GM20000 (cell line): Measurements from ENCODE around the gene SNX27.

Experiments used
- DNase-seq: peaks from one replicate; pipeline ENCODE4 v3.0.0; 2012; ENCODE audit warnings: low spot score
- CTCF ChIP-seq: IDR thresholded peaks from 2 replicates; pipeline ENCODE4 v1.5.1; 2012; ENCODE audit warnings: mild to moderate bottlenecking, control low read depth; ENCODE audit errors: extremely low read depth, missing control alignments

The SNX27 gene

GRCh38 chr1:151624783-151625182 is 12.9 kb downstream of the SNX27 start:
- no peak for TF ChIP-seq CTCF
- DNase-seq: no peak

- no peak for TF ChIP-seq CTCF
- no peak for DNase-seq
Observed at GRCh38 chr1:151626740-151627334, 15.0 kb downstream of the SNX27 start.

- no peak for TF ChIP-seq CTCF
Observed at GRCh38 chr1:151629278-151629677, 17.4 kb downstream of the SNX27 start.

GRCh38 chr1:151635479-151636072 is 23.7 kb downstream of the SNX27 start:
- peak; percentile 32 for DNase-seq
- no peak for TF ChIP-seq CTCF

More at GRCh38 chr1:151629278-151629677, 17.4 kb downstream of the SNX27 start:
- no peak for DNase-seq

- no peak for TF ChIP-seq CTCF
- DNase-seq: no peak
Observed at GRCh38 chr1:151638074-151638775, 26.4 kb downstream of the SNX27 start.

GRCh38 chr1:151638812-151639211 is 27.0 kb downstream of the SNX27 start:
- TF ChIP-seq CTCF: no peak
- no peak for DNase-seq

GRCh38 chr1:151639466-151639865 is 27.6 kb downstream of the SNX27 start:
- DNase-seq: no peak

More at GRCh38 chr1:151639466-151639865, 27.6 kb downstream of the SNX27 start:
- no peak for TF ChIP-seq CTCF
